Panc1 (cell line): ENCODE data around the gene RAB40B.

Source experiments
- POLR2AphosphoS5 ChIP-seq: IDR thresholded peaks from 2 replicates; pipeline ENCODE4 v1.6.1; 2012; ENCODE audit warnings: mild to moderate bottlenecking, low read depth, low read length, moderate library complexity
- TF ChIP-seq, protein P1 (sequence below): fragments of 450-650 bp; IDR thresholded peaks from 2 replicates; pipeline ENCODE4 v1.5.1; 2017; ENCODE audit warnings: mild to moderate bottlenecking

DNA sequence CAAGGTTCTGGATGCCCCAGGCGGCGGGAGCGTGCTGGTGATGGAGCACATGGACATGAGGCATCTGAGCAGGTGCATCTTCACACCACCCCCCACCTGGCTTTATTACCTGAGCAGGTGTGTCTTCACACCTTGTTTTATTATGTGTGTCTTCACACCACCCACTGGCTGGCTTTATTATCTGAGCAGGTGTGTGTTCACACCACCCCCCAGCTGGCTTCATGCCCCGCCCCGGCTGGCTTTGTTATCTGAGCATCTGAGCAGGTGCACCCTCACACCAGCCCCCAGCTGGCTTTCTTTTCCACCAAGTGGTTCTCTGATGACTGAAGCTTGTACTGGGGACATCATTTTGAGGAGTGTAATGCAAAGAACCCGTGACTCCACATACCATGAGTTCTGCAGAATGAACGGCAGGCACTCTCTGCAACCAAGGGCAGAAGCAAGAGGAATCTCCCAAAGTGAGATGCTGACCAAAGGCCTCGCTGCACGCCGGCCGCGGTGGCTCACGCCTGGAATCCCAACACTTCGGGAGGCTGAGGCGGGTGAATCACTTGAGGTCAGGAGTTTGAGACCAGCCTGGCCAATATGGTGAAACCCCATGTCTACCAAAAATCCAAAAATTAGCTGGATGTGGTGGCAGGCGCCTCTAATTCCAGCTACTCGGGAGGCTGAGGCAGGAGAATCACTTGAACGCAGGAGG lies 20.6 kb upstream of the RAB40B start:
- TF ChIP-seq, protein P1, sequence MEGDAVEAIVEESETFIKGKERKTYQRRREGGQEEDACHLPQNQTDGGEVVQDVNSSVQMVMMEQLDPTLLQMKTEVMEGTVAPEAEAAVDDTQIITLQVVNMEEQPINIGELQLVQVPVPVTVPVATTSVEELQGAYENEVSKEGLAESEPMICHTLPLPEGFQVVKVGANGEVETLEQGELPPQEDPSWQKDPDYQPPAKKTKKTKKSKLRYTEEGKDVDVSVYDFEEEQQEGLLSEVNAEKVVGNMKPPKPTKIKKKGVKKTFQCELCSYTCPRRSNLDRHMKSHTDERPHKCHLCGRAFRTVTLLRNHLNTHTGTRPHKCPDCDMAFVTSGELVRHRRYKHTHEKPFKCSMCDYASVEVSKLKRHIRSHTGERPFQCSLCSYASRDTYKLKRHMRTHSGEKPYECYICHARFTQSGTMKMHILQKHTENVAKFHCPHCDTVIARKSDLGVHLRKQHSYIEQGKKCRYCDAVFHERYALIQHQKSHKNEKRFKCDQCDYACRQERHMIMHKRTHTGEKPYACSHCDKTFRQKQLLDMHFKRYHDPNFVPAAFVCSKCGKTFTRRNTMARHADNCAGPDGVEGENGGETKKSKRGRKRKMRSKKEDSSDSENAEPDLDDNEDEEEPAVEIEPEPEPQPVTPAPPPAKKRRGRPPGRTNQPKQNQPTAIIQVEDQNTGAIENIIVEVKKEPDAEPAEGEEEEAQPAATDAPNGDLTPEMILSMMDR, result no peak
- TF ChIP-seq POLR2AphosphoS5, result no peak
